GM06990 (cell line): ENCODE results near the gene FAM167B.
A peak's percentile ranks its signal among the peaks of the same experiment; 100 is the strongest.

Source experiments
- DNase-seq: peaks from one replicate; pipeline ENCODE4 v3.0.0-alpha.2; 2011; ENCODE audit not compliant: insufficient read length; ENCODE audit errors: extremely low read depth
- H3K27me3 ChIP-seq: replicated peaks from 2 replicates; pipeline ENCODE4 v1.6.0; 2011; ENCODE audit warnings: low read length; ENCODE audit not compliant: control insufficient read depth, insufficient read depth
- H3K36me3 ChIP-seq: 2 replicates; pipeline ENCODE4 v1.5.1; 2011; ENCODE audit warnings: low read length; ENCODE audit not compliant: control insufficient read depth, insufficient read depth
- H3K4me3 ChIP-seq: replicated peaks from 2 replicates; pipeline ENCODE4 v1.5.1; 2011; ENCODE audit warnings: low read depth, mild to moderate bottlenecking, control low read depth, low read length
- CTCF ChIP-seq: IDR thresholded peaks from 2 replicates; pipeline ENCODE4 v1.5.1; 2011; ENCODE audit warnings: low read length, control low read depth, mild to moderate bottlenecking, inconsistent platforms; ENCODE audit not compliant: insufficient read depth, poor library complexity, severe bottlenecking

Gene FAM167B

GRCh38 chr1:32246888-32247273 lies at the start of gene FAM167B:
FAM167B (plus strand) TSS chr1:32247222; CDS start chr1:32247422, 200 bp downstream.
- DNase-seq: no peak
- H3K4me3 ChIP-seq: no peak within 1 kb of the TSS
- no peaks in the 10 kb centered on the region for H3K36me3 ChIP-seq
- TF ChIP-seq CTCF: no peak
- H3K27me3 ChIP-seq: no peaks in the 10 kb centered on the region

- no peak overlapping the region for H3K4me3 ChIP-seq
- peaks cover 39% of the 10 kb centered on the region for H3K36me3 ChIP-seq
- no peak for TF ChIP-seq CTCF
- no peak for DNase-seq
- H3K27me3 ChIP-seq: no peaks in the 10 kb centered on the region
These were observed 49.2 kb upstream of the FAM167B start for GRCh38 chr1:32197837-32198236.

GRCh38 chr1:32198237-32199042 lies 48.6 kb upstream of the FAM167B start:
- no peak for DNase-seq
- H3K27me3 ChIP-seq: no peaks in the 10 kb centered on the region
- no peak overlapping the region for H3K4me3 ChIP-seq
- H3K36me3 ChIP-seq: peaks cover 34% of the 10 kb centered on the region
- no peak for TF ChIP-seq CTCF

DNA sequence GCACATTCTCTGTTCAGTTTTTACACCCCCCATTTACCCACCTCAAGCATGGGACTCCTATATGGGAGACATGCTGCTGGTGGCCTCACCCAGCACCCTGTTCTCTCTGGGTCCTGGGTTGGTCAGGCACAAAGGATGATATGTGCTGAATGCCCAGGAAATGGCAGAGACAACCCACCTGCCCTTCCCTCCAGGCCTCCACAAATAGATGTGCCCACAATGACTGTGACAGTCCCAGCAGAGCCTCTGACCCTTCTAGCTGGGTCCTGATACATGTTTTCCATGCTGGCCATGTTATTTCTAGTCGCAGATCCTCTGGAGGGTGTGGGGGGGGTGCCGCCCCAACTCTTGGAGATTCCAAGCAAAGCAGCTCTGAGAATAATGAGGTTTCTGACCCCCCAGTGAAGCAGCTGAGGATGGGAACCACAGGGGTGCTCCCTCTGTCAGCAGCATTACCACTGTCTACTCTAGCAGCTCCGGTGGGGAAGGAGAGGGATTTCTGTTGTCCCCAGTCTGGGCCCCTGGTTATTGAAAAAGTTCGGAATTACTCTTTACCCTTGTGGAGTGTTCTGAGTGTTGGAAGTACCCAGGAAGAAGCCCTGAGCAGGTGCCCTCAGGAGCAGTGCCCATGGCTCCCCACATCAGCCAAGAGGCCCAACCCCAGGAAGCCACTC lies 47.8 kb upstream of the FAM167B start:
- no peak for TF ChIP-seq CTCF
- H3K4me3 ChIP-seq: no peak overlapping the region
- H3K27me3 ChIP-seq: no peaks in the 10 kb centered on the region

DNA sequence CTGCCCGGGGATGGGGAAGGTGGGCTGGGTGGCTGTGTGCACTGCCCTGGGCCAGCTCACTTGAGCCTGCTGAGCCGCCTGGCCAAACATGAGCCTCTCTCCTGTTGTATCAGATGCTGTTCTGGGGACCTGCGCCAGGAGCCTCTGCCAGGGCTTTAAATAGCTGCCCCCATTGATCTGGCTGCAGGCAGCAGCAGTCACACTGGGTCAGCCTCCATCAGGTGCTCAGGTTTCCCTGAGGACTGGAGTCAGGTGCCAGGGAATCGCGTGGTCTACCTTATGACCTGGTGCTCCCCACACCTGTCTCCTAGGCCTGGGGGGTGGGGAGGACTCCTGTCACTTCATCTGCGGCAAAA lies 47.3 kb upstream of the FAM167B start:
- no peak for TF ChIP-seq CTCF
- DNase-seq: no peak
- Histone ChIP-seq H3K27me3 (no peaks in the 10 kb centered on the region), H3K36me3 (peaks cover 29% of the 10 kb centered on the region), H3K4me3 (peak overlapping the region; percentile 68)

More for the DNA sequence above, 47.8 kb upstream of the FAM167B start:
- no peak for DNase-seq
- peaks cover 33% of the 10 kb centered on the region for H3K36me3 ChIP-seq
